GM21381 (cell line): ENCODE measurements around the gene ATG101.

Source experiments
- ATAC-seq: cut with Tn5 transposase; IDR thresholded peaks from one replicate; pipeline ENCODE4 v1.9.1; 2021; ENCODE audit warnings: mild to moderate bottlenecking, moderate library complexity; ENCODE audit not compliant: unreplicated experiment

ATG101 gene

GRCh38 chr12:52069327-52070184, at the start of gene ATG101:
ATG101 (plus strand) TSS chr12:52069978; CDS start chr12:52073651, 3,673 bp downstream.
- ATAC-seq = peak; percentile 91

GRCh38 chr12:52020539-52021336, 49.0 kb upstream of the ATG101 start:
- no peak for ATAC-seq

GRCh38 chr12:52022841-52023181, 47.0 kb upstream of the ATG101 start:
- no peak for ATAC-seq

- ATAC-seq = no peak
Observed at GRCh38 chr12:52023182-52023975, 46.4 kb upstream of the ATG101 start.

- ATAC-seq = no peak
Observed at GRCh38 chr12:52023976-52024688, 45.6 kb upstream of the ATG101 start.

- ATAC-seq = no peak
Observed at GRCh38 chr12:52024845-52025230, 44.9 kb upstream of the ATG101 start.

- no peak for ATAC-seq
Observed at GRCh38 chr12:52026263-52026662, 43.5 kb upstream of the ATG101 start.

- no peak for ATAC-seq
Observed at GRCh38 chr12:52027085-52027843, 42.5 kb upstream of the ATG101 start.

GRCh38 chr12:52029685-52030084, 40.1 kb upstream of the ATG101 start:
- ATAC-seq = no peak

GRCh38 chr12:52032446-52032803, 37.4 kb upstream of the ATG101 start:
- no peak for ATAC-seq

GRCh38 chr12:52032804-52033445, 36.9 kb upstream of the ATG101 start:
- ATAC-seq = peak; percentile 90

- no peak for ATAC-seq
Observed at GRCh38 chr12:52033446-52034140, 36.2 kb upstream of the ATG101 start.

GRCh38 chr12:52035190-52035589, 34.6 kb upstream of the ATG101 start:
- ATAC-seq = no peak

- no peak for ATAC-seq
Observed at GRCh38 chr12:52035926-52036325, 33.9 kb upstream of the ATG101 start.

- ATAC-seq = peak; percentile 48
Observed at GRCh38 chr12:52036587-52037171, 33.1 kb upstream of the ATG101 start.

- no peak for ATAC-seq
Observed at GRCh38 chr12:52037248-52037861, 32.4 kb upstream of the ATG101 start.

GRCh38 chr12:52038447-52038846, 31.3 kb upstream of the ATG101 start:
- ATAC-seq = no peak

- ATAC-seq = no peak
Observed at GRCh38 chr12:52041035-52041434, 28.7 kb upstream of the ATG101 start.
